Adrenal gland (tissue), 5 donors: ENCODE measurements around the gene FBXW12.

ENCODE experiments used
- CTCF ChIP-seq, 6 experiments: fragments of 450-650 bp in 4 of 6; fragments of 200-600 bp in 2 of 6; sonication (generic) in 1 of 6; IDR thresholded peaks; 1 replicate in 5 of 6; 2 replicates in 1 of 6; pipeline versions ENCODE4 v1.5.1 to v1.8.0; 2016 to 2021; ENCODE audit warnings: antibody characterized with exemption in 6 of 6, mild to moderate bottlenecking in 2 of 6, moderate library complexity in 1 of 6
- POLR2A ChIP-seq, 2 donors: fragments of 450-650 bp; IDR thresholded peaks; one replicate each; pipeline ENCODE4 v1.6.1; 2017; ENCODE audit warnings: antibody characterized with exemption in 2 of 2, mild to moderate bottlenecking in 2 of 2, moderate library complexity in 1 of 2
- donor health status: DM: no; HTN: no; CAD: no.

DNA sequence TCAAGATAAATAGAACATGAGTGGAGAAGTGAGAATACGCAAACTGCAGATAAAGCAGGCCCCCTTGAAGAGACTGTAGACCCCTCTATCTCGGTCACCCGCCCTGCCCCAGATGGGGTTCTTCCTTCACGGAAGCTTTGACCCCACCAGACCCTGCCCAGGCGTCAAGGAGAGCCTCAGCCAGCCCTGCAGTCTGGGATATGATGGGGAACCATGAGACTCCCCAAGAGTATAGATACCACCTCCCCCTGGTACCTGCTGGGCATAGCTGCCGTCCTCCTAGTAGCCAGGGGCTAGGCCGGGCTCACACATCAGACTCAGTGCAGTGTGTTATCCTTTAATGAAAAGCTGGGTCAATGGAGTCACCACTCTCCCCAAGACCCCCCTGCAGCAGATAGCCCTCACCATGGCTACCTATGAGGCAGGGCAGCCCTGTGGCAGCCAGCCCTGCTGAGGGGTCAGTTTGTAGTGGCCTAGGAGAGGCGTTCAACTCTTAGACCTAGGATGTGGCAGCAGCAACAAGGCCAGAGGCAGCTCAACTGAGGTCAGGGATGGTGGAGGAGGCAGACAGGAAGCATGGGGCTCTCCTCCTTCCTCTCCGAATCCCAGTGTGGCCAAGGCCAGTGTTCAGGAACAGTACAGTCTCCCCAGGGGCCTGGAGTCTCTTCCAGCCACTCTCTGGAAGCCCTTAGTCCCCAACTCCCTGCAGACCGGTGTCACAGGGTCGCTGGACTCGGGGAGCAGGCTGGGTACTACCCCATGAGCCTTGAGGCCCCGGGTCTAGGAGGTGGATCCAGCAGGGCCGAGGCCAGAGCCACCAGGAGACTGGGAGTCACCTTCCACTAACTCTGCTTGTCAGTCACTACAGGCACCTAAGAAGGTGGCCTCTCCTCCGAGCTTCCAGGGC is 31.8 kb downstream of the FBXW12 start:
- TF ChIP-seq POLR2A (IDR thresholded peaks at IDR 0.05) (no peak), CTCF (IDR thresholded peaks at IDR 0.05) (no peak)
